OCI-LY3 (cell line): ENCODE measurements around the gene MTUS2.

ENCODE experiments used
- EZH2phosphoT487 ChIP-seq: fragments of 200-600 bp; shearing (Covaris generic); IDR thresholded peaks from 2 replicates; pipeline ENCODE4 v1.6.1; 2018; ENCODE audit warnings: antibody characterized with exemption, mixed run types, low read depth
- TF ChIP-seq, protein P1 (sequence below): fragments of 200-600, 300-600 bp; sonication (generic); IDR thresholded peaks from 2 replicates; pipeline ENCODE4 v1.5.1; 2014; ENCODE audit warnings: antibody characterized with exemption, low read length, low read depth

DNA sequence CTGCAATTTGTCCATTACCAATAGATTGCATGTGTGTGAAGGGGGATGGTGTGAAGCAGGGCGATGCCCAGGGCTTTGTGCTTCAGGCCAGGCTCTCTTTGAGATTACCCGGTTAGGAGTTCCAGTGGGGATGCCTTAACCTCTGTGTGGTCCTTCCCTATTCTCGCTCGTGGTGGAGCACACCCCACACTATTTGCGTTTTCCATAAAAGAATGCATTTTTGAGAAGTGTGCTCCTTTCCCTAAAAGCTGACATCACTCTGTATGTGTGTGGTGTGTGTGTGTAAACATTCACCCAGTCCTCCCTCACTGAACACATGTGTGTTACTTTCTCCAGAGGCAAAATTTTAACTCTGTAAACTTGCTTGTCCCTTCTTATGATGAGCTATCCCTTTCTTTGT, 467.1 kb downstream of the MTUS2 start:
- TF ChIP-seq, protein P1, sequence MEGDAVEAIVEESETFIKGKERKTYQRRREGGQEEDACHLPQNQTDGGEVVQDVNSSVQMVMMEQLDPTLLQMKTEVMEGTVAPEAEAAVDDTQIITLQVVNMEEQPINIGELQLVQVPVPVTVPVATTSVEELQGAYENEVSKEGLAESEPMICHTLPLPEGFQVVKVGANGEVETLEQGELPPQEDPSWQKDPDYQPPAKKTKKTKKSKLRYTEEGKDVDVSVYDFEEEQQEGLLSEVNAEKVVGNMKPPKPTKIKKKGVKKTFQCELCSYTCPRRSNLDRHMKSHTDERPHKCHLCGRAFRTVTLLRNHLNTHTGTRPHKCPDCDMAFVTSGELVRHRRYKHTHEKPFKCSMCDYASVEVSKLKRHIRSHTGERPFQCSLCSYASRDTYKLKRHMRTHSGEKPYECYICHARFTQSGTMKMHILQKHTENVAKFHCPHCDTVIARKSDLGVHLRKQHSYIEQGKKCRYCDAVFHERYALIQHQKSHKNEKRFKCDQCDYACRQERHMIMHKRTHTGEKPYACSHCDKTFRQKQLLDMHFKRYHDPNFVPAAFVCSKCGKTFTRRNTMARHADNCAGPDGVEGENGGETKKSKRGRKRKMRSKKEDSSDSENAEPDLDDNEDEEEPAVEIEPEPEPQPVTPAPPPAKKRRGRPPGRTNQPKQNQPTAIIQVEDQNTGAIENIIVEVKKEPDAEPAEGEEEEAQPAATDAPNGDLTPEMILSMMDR = no peak
- TF ChIP-seq EZH2phosphoT487 = no peak
